NCI-H82 (cell line): ENCODE measurements around the gene CTTN.
A peak's percentile ranks its signal among the peaks of the same experiment; 100 is the strongest.

Experiments used
- DNase-seq: peaks from one replicate; lab custom pipeline; 2025; lab: John Stamatoyannopoulos, UW

CTTN gene

DNA sequence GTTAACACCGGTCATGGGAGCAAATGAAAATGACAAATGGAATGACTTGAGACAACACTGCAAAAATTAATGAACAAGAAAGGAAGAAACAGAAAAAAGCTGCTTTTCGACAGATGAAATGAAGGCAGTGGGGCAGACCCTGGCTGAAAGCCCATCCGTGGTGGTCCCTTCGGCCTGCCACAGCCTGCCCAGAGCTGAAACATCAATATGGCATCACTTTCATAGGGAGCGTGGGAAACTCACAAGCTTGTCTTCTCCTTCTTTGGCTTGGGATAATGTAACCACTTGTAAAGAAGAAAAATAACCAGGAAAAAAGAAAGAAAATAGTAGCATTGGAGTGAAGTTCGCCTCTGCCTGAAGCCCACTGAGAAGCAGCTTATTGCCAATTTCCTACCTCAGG is 78.8 kb downstream of the CTTN start:
- no peak for DNase-seq

- peak; percentile 96 for DNase-seq
These were observed 79.3 kb downstream of the CTTN start for GRCh38 chr11:70477609-70478008.

DNA sequence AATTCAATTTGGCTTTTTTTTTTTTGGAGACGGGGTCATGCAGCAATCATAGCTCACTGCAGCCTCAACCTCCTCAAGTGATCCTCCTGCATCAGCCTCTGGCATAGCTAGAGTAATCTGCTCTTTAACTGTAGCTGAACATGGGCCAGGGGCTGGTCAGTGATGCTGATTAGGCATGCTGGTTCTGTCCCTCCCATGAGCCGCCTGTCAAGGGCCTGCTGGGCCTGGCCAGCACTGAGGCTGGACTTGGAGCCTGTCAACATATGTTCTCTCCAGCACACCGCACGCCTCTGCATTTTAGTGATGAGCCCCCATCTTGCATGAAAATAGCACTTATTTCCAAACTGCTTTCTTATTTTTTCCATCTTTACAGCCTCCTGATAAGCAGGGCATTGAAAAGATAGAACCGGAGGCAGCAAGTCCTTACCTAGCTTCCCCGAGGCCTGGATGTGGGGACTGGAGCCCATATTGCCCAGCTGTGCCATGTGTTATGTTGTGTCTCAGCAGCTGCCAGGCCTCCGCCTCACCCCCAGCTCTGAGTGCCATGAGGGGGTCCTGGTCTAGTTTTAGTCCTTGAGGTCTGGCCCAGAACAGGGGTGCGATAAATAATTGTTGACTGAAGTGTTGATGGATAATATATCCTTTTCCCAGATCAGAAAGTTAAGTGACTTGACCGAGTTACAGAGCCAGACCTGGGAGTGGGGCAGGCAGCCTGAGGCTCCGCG is 80.0 kb downstream of the CTTN start:
- no peak for DNase-seq

GRCh38 chr11:70480711-70481110 is 82.4 kb downstream of the CTTN start:
- DNase-seq = no peak

- DNase-seq = no peak
These were observed 83.5 kb downstream of the CTTN start for GRCh38 chr11:70481625-70482528.

GRCh38 chr11:70482529-70482917 is 84.2 kb downstream of the CTTN start:
- DNase-seq = no peak

DNA sequence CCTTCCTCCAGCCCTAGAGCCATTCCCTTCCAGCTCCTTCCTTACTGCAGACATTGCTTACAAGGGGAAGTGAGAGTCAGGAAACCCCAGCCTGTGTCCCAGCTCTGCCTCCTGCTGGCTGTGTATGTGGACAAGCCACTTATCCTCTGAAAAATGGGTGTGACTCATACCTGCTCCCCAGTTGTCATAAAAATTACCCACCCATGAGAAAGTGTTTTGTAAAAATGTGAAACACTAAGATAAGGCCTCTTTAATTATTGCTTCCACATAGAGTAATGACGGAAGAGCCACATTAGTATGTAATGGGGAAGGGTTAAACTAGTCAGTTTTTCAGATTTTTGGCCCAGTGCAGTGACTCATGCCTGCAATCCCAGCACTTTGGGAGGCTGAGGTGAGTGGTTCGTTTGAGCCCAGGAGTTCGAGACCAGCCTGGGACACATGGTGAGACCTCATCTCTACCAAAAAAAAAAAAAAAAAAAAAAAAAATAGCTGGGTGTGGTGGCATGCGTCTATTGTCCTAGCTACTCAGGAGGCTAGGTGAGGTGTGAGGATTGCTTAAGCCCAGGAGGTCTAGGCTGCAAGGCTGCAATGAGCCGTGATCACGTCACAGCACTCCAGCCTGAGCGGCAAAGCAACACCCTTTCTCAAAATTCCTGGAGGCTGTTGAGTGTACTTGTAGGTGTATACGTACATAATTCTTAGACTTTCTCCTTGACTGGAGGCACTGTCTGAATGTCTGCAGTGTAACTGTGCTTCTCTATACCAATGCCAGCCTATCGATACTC is 84.9 kb downstream of the CTTN start:
- DNase-seq = peak; percentile 19

GRCh38 chr11:70483917-70484316 is 85.6 kb downstream of the CTTN start:
- DNase-seq = no peak

DNA sequence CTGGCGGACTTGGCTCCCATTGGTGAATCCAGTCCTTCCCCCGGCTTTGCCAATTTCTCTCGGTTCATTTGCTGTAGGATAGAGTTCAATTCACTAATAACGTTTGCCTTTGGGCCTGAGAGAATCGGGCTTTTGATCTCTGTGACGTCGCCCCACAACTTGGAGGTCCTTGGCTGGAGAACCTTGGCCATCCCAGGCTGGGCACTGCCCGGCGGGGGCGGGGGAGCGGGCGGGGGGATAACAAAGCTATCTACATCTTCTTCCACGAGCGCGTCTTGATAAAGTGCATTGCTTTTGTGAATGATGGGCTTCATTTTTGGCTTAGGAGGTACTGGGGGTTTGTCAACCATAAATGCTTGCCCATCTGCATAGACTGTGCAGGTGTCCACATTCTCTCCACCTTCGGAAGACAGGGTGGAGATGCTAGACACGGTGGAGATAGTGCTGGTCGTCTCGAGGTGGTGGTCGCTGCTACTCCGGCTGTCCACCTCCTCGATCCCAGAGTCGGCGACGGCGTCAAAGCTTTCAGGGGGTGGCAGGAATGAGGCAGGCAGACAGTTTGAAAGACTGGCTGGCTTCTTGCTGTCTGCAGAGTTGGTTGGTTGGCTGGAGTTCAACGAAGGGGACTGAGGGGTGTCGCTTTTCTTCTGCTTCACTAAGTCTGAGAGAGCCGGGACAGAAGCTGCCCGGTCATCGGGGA is 87.1 kb downstream of the CTTN start:
- DNase-seq = no peak

DNA sequence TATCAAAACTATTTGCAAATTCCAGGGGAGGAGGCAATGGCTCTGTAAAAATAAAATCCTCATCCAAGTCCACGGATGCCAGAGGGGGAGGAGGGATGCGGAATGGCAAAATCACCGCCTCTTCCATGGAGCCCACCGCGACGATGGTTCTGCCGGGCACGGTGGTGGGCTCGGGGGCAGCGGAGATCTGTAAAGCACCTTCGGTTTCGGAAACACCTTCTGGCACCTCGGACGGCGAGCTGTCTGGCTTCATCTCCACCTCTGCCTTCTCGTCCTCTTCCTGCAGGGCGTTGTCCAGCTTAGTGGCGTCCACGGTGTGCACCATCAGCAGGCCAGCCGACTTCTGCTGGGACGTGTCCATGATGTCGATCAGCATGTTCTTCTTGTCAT is 87.7 kb downstream of the CTTN start:
- no peak for DNase-seq
